Mesenchymal stem cell (in vitro differentiated cells and primary cell): ENCODE results near the gene MAGEB6. TPM values are rescaled to one million over a fixed set of nuclear protein-coding genes. Genes with fewer than 3 reads are reported as not detected.

Experiments
- DNase-seq: peaks from one replicate; pipeline ENCODE4 v3.0.0-alpha.2; 2013
- H2AFZ ChIP-seq: one replicate; pipeline ENCODE4 v1.6.1; 2013; ENCODE audit warnings: low read depth, mild to moderate bottlenecking, control low read depth, inconsistent platforms, low read length, moderate library complexity
- H2AK5ac ChIP-seq: 2 replicates; pipeline ENCODE4 v1.6.1; 2013; ENCODE audit warnings: low read length, moderate library complexity, mild to moderate bottlenecking, inconsistent platforms; ENCODE audit not compliant: severe bottlenecking
- H2BK120ac ChIP-seq: one replicate; pipeline ENCODE4 v1.6.1; 2013; ENCODE audit warnings: low read depth, mild to moderate bottlenecking, inconsistent platforms, low read length, moderate library complexity
- H2BK12ac ChIP-seq, 2 experiments: one replicate each; pipeline ENCODE4 v1.6.1; 2013; ENCODE audit warnings: inconsistent platforms in 2 of 2, low read length in 2 of 2, mild to moderate bottlenecking in 2 of 2, moderate library complexity in 2 of 2, control low read depth in 1 of 2
- H2BK15ac ChIP-seq: one replicate; pipeline ENCODE4 v1.6.1; 2013; ENCODE audit warnings: mild to moderate bottlenecking, low read depth, inconsistent platforms; ENCODE audit not compliant: poor library complexity, severe bottlenecking
- H2BK5ac ChIP-seq: 2 replicates; pipeline ENCODE4 v1.6.1; 2013; ENCODE audit warnings: low read depth, mild to moderate bottlenecking, low read length, control low read depth, inconsistent platforms; ENCODE audit not compliant: poor library complexity, severe bottlenecking
- H3K14ac ChIP-seq, 2 experiments: one replicate each; pipeline ENCODE4 v1.6.1; 2013; ENCODE audit warnings: inconsistent platforms in 2 of 2, low read length in 2 of 2, control low read depth in 1 of 2, mild to moderate bottlenecking in 1 of 2, moderate library complexity in 1 of 2
- H3K18ac ChIP-seq, 2 experiments: one replicate each; pipeline ENCODE4 v1.6.1; 2013; ENCODE audit warnings: inconsistent platforms in 2 of 2, low read length in 2 of 2, control low read depth in 1 of 2, low read depth in 1 of 2, mild to moderate bottlenecking in 1 of 2
- H3K23ac ChIP-seq, 2 experiments: one replicate each; pipeline ENCODE4 v1.6.1; 2013; ENCODE audit warnings: inconsistent platforms in 2 of 2, low read length in 2 of 2, mild to moderate bottlenecking in 2 of 2, moderate library complexity in 2 of 2, control low read depth in 1 of 2
- H3K27ac ChIP-seq: 2 replicates; pipeline ENCODE4 v1.5.1; 2013; ENCODE audit warnings: mild to moderate bottlenecking, moderate library complexity, low read length, control low read depth, inconsistent platforms; ENCODE audit not compliant: poor library complexity, severe bottlenecking
- H3K27me3 ChIP-seq, 2 experiments: 2 replicates each; pipeline versions ENCODE4 v1.6.1 to v1.7.0; 2013; ENCODE audit warnings: low read length in 2 of 2, mild to moderate bottlenecking in 2 of 2, moderate library complexity in 2 of 2, control low read depth in 1 of 2, inconsistent platforms in 1 of 2; ENCODE audit not compliant: control insufficient read depth in 1 of 2, insufficient read depth in 1 of 2
- H3K36me3 ChIP-seq, 2 experiments: 2 replicates each; pipeline versions ENCODE4 v1.6.1 to v1.7.0; 2013; ENCODE audit warnings: low read length in 2 of 2, control low read depth in 1 of 2, inconsistent platforms in 1 of 2, low read depth in 1 of 2, mild to moderate bottlenecking in 1 of 2; ENCODE audit not compliant: insufficient read depth in 2 of 2, control insufficient read depth in 1 of 2
- H3K4ac ChIP-seq, 2 experiments: one replicate each; pipeline ENCODE4 v1.6.1; 2013; ENCODE audit warnings: inconsistent platforms in 2 of 2, low read length in 2 of 2, mild to moderate bottlenecking in 2 of 2, moderate library complexity in 2 of 2, control low read depth in 1 of 2, low read depth in 1 of 2
- H3K4me1 ChIP-seq: 2 replicates; pipeline ENCODE4 v1.6.1; 2013; ENCODE audit warnings: low read depth, low read length, control low read depth; ENCODE audit not compliant: control insufficient read depth, insufficient read depth
- H3K4me2 ChIP-seq: 2 replicates; pipeline ENCODE4 v1.6.1; 2013; ENCODE audit warnings: low read length, mild to moderate bottlenecking, inconsistent platforms; ENCODE audit not compliant: poor library complexity, severe bottlenecking
- H3K4me3 ChIP-seq, 2 experiments: 2 replicates each; pipeline versions ENCODE4 v1.5.1 to v1.7.0; 2013; ENCODE audit warnings: low read length in 2 of 2, mild to moderate bottlenecking in 2 of 2, control low read depth in 1 of 2, low read depth in 1 of 2; ENCODE audit not compliant: insufficient read depth in 1 of 2
- H3K79me1 ChIP-seq: replicated peaks from 2 replicates; pipeline ENCODE4 v1.6.1; 2013; ENCODE audit warnings: mild to moderate bottlenecking, control low read depth, low read length, inconsistent platforms; ENCODE audit not compliant: poor library complexity, severe bottlenecking
- H3K9ac ChIP-seq: 2 replicates; pipeline ENCODE4 v1.7.0; 2013; ENCODE audit warnings: mild to moderate bottlenecking, low read length, moderate library complexity
- H3K9me3 ChIP-seq: 2 replicates; pipeline ENCODE4 v1.7.0; 2013; ENCODE audit warnings: mild to moderate bottlenecking, low read length; ENCODE audit not compliant: control insufficient read depth
- H4K8ac ChIP-seq: one replicate; pipeline ENCODE4 v1.6.1; 2013; ENCODE audit warnings: inconsistent platforms, mild to moderate bottlenecking, low read length, moderate library complexity
- H4K91ac ChIP-seq: one replicate; pipeline ENCODE4 v1.6.1; 2013; ENCODE audit warnings: mild to moderate bottlenecking, low read length, inconsistent platforms
- WGBS: methylation state at CpG from one replicate; pipeline ENCODE4 v1.1.7; 2013; ENCODE audit warnings: mixed read lengths; 5-methylcytosine and 5-hydroxymethylcytosine counted together
- polyA plus RNA-seq, 2 experiments: library from polyadenylated mRNA; stranded (reverse); fragments of 200-250 nt; gene quantifications; one replicate each; pipeline ENCODE4 v1.2.3, GENCODE V29; 2013

The MAGEB6 gene, protein sequence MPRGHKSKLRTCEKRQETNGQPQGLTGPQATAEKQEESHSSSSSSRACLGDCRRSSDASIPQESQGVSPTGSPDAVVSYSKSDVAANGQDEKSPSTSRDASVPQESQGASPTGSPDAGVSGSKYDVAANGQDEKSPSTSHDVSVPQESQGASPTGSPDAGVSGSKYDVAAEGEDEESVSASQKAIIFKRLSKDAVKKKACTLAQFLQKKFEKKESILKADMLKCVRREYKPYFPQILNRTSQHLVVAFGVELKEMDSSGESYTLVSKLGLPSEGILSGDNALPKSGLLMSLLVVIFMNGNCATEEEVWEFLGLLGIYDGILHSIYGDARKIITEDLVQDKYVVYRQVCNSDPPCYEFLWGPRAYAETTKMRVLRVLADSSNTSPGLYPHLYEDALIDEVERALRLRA
- polyA plus RNA-seq (2013, experiment 1 of 2), result not detected
- not detected for polyA plus RNA-seq (2013, experiment 2 of 2)

DNA sequence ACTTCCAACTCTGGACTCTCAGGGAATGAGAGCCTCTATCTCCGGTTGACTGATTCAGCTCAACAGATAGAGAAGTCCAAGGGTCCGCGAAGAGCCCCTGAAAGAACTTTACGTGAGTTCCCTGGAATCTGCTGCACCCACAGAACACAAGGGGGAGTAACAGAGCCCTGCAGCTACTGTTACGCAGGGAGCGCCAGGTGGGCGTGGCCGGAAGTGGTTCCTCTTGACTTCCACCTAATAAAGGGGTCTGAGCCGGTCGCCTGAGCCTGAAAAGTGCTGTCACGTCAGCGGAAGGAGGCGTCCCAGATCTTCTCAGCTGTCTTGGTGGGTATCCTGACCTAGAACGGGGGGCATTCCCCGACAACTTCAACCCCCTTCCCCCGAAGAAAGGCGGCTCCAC, at the start of gene MAGEB6:
MAGEB6 (plus strand) TSS at position 237 of the 400 bp plus-strand sequence. CDS start 1,407 bp downstream, outside the sequence.
- H4K8ac ChIP-seq, result no peak within 1 kb of the TSS
- H3K23ac ChIP-seq, result no peak within 1 kb of the TSS
- H4K91ac ChIP-seq, result no peak within 1 kb of the TSS
- H3K4me1 ChIP-seq, result no peaks in the 10 kb centered on the region
- H3K9me3 ChIP-seq, result no peaks in the 10 kb centered on the region
- no peak within 1 kb of the TSS for H3K27ac ChIP-seq
- no peak within 1 kb of the TSS for H3K4me3 ChIP-seq
- H2BK120ac ChIP-seq, result no peak within 1 kb of the TSS
- H2BK5ac ChIP-seq, result no peak within 1 kb of the TSS
- H3K14ac ChIP-seq, result no peak within 1 kb of the TSS
- DNase-seq, result no peak
- 97% methylated on average over 17 of the region's 17 CpGs for WGBS
- no peak within 1 kb of the TSS for H3K9ac ChIP-seq
- no peaks in the 10 kb centered on the region for H3K27me3 ChIP-seq
- no peak within 1 kb of the TSS for H3K4me2 ChIP-seq
- H2AFZ ChIP-seq, result no peak within 1 kb of the TSS
- no peak within 1 kb of the TSS for H3K4ac ChIP-seq
- H3K79me1 ChIP-seq, result no peaks in the 10 kb centered on the region
- H2AK5ac ChIP-seq, result no peak within 1 kb of the TSS
- H3K18ac ChIP-seq, result no peak within 1 kb of the TSS
- no peak within 1 kb of the TSS for H2BK12ac ChIP-seq
- no peaks in the 10 kb centered on the region for H3K36me3 ChIP-seq
- no peak within 1 kb of the TSS for H2BK15ac ChIP-seq

DNA sequence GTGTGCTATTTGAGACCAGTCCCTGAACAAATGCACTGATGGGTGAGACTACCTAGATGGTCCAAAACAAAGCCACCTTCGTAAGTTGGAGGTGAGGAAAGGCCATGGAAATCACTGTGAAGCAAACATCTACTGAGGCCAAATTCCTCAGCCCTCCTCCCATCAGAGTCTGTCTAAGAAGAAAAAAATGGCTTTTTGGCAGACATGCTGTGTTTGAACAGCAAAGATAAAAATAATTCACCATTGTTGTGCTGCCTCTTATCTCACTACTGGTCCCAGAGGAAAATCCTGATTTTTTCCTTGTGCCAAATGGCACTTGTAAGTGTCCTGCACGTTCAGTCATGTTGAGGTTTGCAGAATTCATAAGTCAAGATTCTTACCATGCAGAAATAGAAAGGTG, 46.2 kb upstream of the MAGEB6 start:
- Histone ChIP-seq H3K79me1 (no peaks in the 10 kb centered on the region), H3K4ac (no peak overlapping the region), H2BK15ac (no peak overlapping the region), H4K8ac (no peak overlapping the region), H3K9me3 (no peaks in the 10 kb centered on the region), H3K27ac (no peak overlapping the region), H3K14ac (no peak overlapping the region), H4K91ac (no peak overlapping the region), H3K18ac (no peak overlapping the region), H2BK12ac (no peak overlapping the region), H3K27me3 (no peaks in the 10 kb centered on the region), H3K4me2 (no peak overlapping the region), H3K4me3 (no peak overlapping the region), H2BK5ac (no peak overlapping the region), H3K36me3 (no peaks in the 10 kb centered on the region), H2AK5ac (no peak overlapping the region), H2AFZ (no peak overlapping the region), H3K23ac (no peak overlapping the region), H3K4me1 (no peaks in the 10 kb centered on the region), H3K9ac (no peak overlapping the region), H2BK120ac (no peak overlapping the region)
- no peak for DNase-seq
- 25% methylated on average over 2 of the region's 2 CpGs for WGBS

DNA sequence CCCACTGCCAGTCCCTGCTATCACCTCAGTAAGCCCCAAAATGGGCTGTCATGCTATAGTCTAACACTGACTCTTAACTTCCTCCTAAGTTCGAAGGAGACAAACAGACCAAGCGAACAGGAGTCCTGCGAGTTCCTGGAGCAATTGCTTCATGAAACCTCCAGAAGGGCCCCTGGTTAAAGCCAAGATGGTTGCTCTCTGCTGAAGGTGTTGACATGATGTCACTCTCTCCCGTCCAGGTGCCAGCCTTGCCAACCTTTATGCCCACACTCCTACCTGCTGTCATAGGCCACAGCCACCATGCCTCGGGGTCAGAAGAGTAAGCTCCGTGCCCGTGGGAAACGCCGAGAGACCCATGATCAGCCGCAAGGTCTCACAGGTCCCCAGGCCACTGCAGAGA, 31.9 kb upstream of the MAGEB6 start, which contains the start of gene MAGEB6B:
MAGEB6B (plus strand) TSS at position 301 of the 400 bp plus-strand sequence; CDS start at position 301, 0 bp downstream.
- Histone ChIP-seq H3K14ac (no peak within 1 kb of the TSS), H3K9me3 (peaks cover 2% of the 10 kb centered on the region), H2BK12ac (no peak within 1 kb of the TSS), H3K4ac (no peak within 1 kb of the TSS), H2AK5ac (no peak within 1 kb of the TSS), H3K4me2 (no peak within 1 kb of the TSS), H3K36me3 (no peaks in the 10 kb centered on the region), H2BK15ac (no peak within 1 kb of the TSS), H3K23ac (no peak within 1 kb of the TSS), H2BK120ac (no peak within 1 kb of the TSS), H4K91ac (no peak within 1 kb of the TSS), H3K79me1 (no peaks in the 10 kb centered on the region), H3K27ac (no peak within 1 kb of the TSS), H4K8ac (no peak within 1 kb of the TSS), H2BK5ac (no peak within 1 kb of the TSS), H3K18ac (no peak within 1 kb of the TSS), H2AFZ (no peak within 1 kb of the TSS), H3K4me3 (no peak within 1 kb of the TSS), H3K9ac (no peak within 1 kb of the TSS), H3K4me1 (no peaks in the 10 kb centered on the region), H3K27me3 (no peaks in the 10 kb centered on the region)
- 88% methylated on average over 10 of the region's 10 CpGs for WGBS
- DNase-seq, result no peak

DNA sequence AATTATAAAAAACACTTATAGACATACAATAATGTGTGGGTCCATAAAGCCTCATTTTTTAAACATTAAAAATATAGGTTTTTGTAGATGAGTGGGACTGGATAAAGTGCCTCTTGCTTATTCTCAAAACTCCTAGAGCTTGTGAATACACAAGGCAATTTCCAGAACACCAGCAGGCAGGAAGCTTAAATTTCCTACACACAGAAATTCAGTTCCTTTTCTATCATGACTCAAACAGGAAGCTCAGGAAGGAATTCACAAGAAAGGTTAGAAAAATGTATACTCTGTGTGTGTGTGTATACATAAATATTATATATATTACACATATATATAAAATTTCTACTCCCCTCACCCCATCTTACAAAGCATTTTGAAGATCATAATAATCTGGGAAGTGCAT, 11.3 kb downstream of the MAGEB6 start:
- H3K9ac ChIP-seq, result no peak overlapping the region
- H4K8ac ChIP-seq, result no peak overlapping the region
- no peak overlapping the region for H2BK15ac ChIP-seq
- H2BK5ac ChIP-seq, result no peak overlapping the region
- no peak overlapping the region for H2AK5ac ChIP-seq
- no peak overlapping the region for H3K4me2 ChIP-seq
- H3K23ac ChIP-seq, result no peak overlapping the region
- no peak overlapping the region for H2AFZ ChIP-seq
- no peaks in the 10 kb centered on the region for H3K36me3 ChIP-seq
- H3K4me3 ChIP-seq, result no peak overlapping the region
- no peak overlapping the region for H3K18ac ChIP-seq
- H3K79me1 ChIP-seq, result no peaks in the 10 kb centered on the region
- H2BK120ac ChIP-seq, result no peak overlapping the region
- no peak overlapping the region for H3K27ac ChIP-seq
- H3K4ac ChIP-seq, result no peak overlapping the region
- no peak overlapping the region for H3K14ac ChIP-seq
- H3K9me3 ChIP-seq, result no peaks in the 10 kb centered on the region
- no peaks in the 10 kb centered on the region for H3K27me3 ChIP-seq
- no peak overlapping the region for H2BK12ac ChIP-seq
- no peak for DNase-seq
- no peaks in the 10 kb centered on the region for H3K4me1 ChIP-seq
- H4K91ac ChIP-seq, result no peak overlapping the region
